DOHH2 (cell line): ENCODE measurements around the gene CKMT1A.
"Not testable (repeated sequence)": the region's sequence is repeated elsewhere in the genome, so short reads cannot be mapped to it uniquely, and the experiment has no call there.

Experiments used
- H3F3A ChIP-seq: fragments of 200-600 bp; sonication (generic), shearing (Covaris generic); 2 replicates; pipeline ENCODE4 v1.6.0; 2016; ENCODE audit warnings: antibody characterized with exemption, mild to moderate bottlenecking; ENCODE audit not compliant: control insufficient read depth, insufficient read depth
- H3K27ac ChIP-seq: fragments of 200-600 bp; sonication (generic); 2 replicates; pipeline ENCODE4 v1.5.1; 2014; ENCODE audit warnings: low read depth, mild to moderate bottlenecking, low read length, moderate library complexity
- H3K27me3 ChIP-seq: fragments of 200-600 bp; sonication (generic); 2 replicates; pipeline ENCODE4 v1.6.1; 2014; ENCODE audit warnings: mild to moderate bottlenecking, low read length, mixed read lengths; ENCODE audit not compliant: control insufficient read depth
- H3K36me3 ChIP-seq: fragments of 200-600 bp; sonication (generic); 2 replicates; pipeline ENCODE4 v1.6.1; 2014; ENCODE audit warnings: mild to moderate bottlenecking, low read length, moderate library complexity, mixed read lengths; ENCODE audit not compliant: control insufficient read depth
- H3K4me1 ChIP-seq: fragments of 200-600 bp; sonication (generic); 2 replicates; pipeline ENCODE4 v1.6.1; 2014; ENCODE audit warnings: mild to moderate bottlenecking, low read length, mixed read lengths; ENCODE audit not compliant: control insufficient read depth
- H3K4me2 ChIP-seq: fragments of 200-600 bp; sonication (generic); 2 replicates; pipeline ENCODE4 v1.6.0; 2014; ENCODE audit warnings: mild to moderate bottlenecking, low read length, moderate library complexity
- H3K4me3 ChIP-seq: fragments of 200-600 bp; sonication (generic); 2 replicates; pipeline ENCODE4 v1.5.1; 2014; ENCODE audit warnings: mild to moderate bottlenecking, low read length, mixed read lengths
- H3K79me2 ChIP-seq: fragments of 200-600 bp; sonication (generic); 2 replicates; pipeline ENCODE4 v1.6.1; 2014; ENCODE audit warnings: mild to moderate bottlenecking, low read length, mixed read lengths; ENCODE audit not compliant: control insufficient read depth
- H3K9me2 ChIP-seq: fragments of 200-600 bp; sonication (generic); replicated peaks from 2 replicates; pipeline ENCODE4 v1.6.1; 2014; ENCODE audit warnings: mild to moderate bottlenecking, low read length, mixed read lengths; ENCODE audit not compliant: control insufficient read depth
- H3K9me3 ChIP-seq: fragments of 200-600 bp; sonication (generic); 2 replicates; pipeline ENCODE4 v1.6.1; 2014; ENCODE audit warnings: antibody characterized with exemption, low read length, mixed read lengths; ENCODE audit not compliant: control insufficient read depth, insufficient read depth
- H4K20me1 ChIP-seq: fragments of 200-600 bp; sonication (generic); 2 replicates; pipeline ENCODE4 v1.6.0; 2014; ENCODE audit warnings: low read depth, mild to moderate bottlenecking, antibody characterized with exemption, low read length, moderate library complexity; ENCODE audit not compliant: control insufficient read depth, insufficient read depth
- CTCF ChIP-seq: fragments of 200-600 bp; sonication (generic); IDR thresholded peaks from one replicate; pipeline ENCODE4 v1.5.1; 2014; ENCODE audit warnings: antibody characterized with exemption, mild to moderate bottlenecking, low read depth, low read length; ENCODE audit not compliant: poor library complexity, severe bottlenecking
- EZH2phosphoT487 ChIP-seq: fragments of 200-600 bp; sonication (generic); IDR thresholded peaks from 2 replicates; pipeline ENCODE4 v1.6.1; 2017; ENCODE audit warnings: borderline replicate concordance, mild to moderate bottlenecking, antibody characterized with exemption, low read length, moderate library complexity, mixed read lengths

The CKMT1A gene

GRCh38 chr15:43693148-43694022 is at the start of gene CKMT1A:
Gene CKMT1A, plus strand, starts transcription at chr15:43693859. Its CDS starts 192 bp downstream, at chr15:43694051.
- H3K27me3 ChIP-seq = not testable (repeated sequence)

GRCh38 chr15:43648649-43649429 is 44.8 kb upstream of the CKMT1A start, which contains the start of gene CATSPER2:
Gene CATSPER2, minus strand, starts transcription at chr15:43648844. Its CDS starts 783 bp downstream, at chr15:43648061.
- no peak within 1 kb of the TSS for H3K4me2 ChIP-seq
- no peaks in the 10 kb centered on the region for H3K27me3 ChIP-seq
- no peaks in the 10 kb centered on the region for H3F3A ChIP-seq
- no peaks in the 10 kb centered on the region for H3K4me1 ChIP-seq
- no peaks in the 10 kb centered on the region for H4K20me1 ChIP-seq
- no peaks in the 10 kb centered on the region for H3K9me2 ChIP-seq
- H3K27ac ChIP-seq = no peak within 1 kb of the TSS
- TF ChIP-seq EZH2phosphoT487 (no peak), CTCF (no peak)
- H3K79me2 ChIP-seq = no peaks in the 10 kb centered on the region
- H3K4me3 ChIP-seq = no peak within 1 kb of the TSS
- no peaks in the 10 kb centered on the region for H3K9me3 ChIP-seq
- H3K36me3 ChIP-seq = no peaks in the 10 kb centered on the region

More at GRCh38 chr15:43693148-43694022, at the start of gene CKMT1A:
- H3K4me2 ChIP-seq, H3F3A ChIP-seq, H3K4me1 ChIP-seq, H3K79me2 ChIP-seq, H3K36me3 ChIP-seq, H3K27ac ChIP-seq, H3K9me3 ChIP-seq, H3K9me2 ChIP-seq, H3K4me3 ChIP-seq, H4K20me1 ChIP-seq: not testable (repeated sequence)

- not testable (repeated sequence) for H3K27me3 ChIP-seq, H3F3A ChIP-seq, H3K4me3 ChIP-seq
Observed at GRCh38 chr15:43649430-43649926, 44.2 kb upstream of the CKMT1A start.

GRCh38 chr15:43659727-43660126 is 33.9 kb upstream of the CKMT1A start:
- H3K9me3 ChIP-seq, H4K20me1 ChIP-seq, H3K27me3 ChIP-seq, H3K9me2 ChIP-seq, H3K4me2 ChIP-seq, H3K36me3 ChIP-seq, H3K4me1 ChIP-seq, H3F3A ChIP-seq, H3K4me3 ChIP-seq, H3K27ac ChIP-seq, H3K79me2 ChIP-seq: not testable (repeated sequence)

More at GRCh38 chr15:43649430-43649926, 44.2 kb upstream of the CKMT1A start:
- not testable (repeated sequence) for H3K27ac ChIP-seq, H3K4me1 ChIP-seq, H4K20me1 ChIP-seq, H3K79me2 ChIP-seq, H3K4me2 ChIP-seq, H3K9me3 ChIP-seq, H3K36me3 ChIP-seq, H3K9me2 ChIP-seq

- H4K20me1 ChIP-seq, H3K27me3 ChIP-seq, H3K4me2 ChIP-seq, H3K9me2 ChIP-seq, H3F3A ChIP-seq, H3K36me3 ChIP-seq, H3K4me1 ChIP-seq, H3K27ac ChIP-seq, H3K9me3 ChIP-seq, H3K4me3 ChIP-seq, H3K79me2 ChIP-seq: not testable (repeated sequence)
Observed at GRCh38 chr15:43662293-43662692, 31.4 kb upstream of the CKMT1A start.

GRCh38 chr15:43663333-43663732 is 30.3 kb upstream of the CKMT1A start:
- H3K27ac ChIP-seq, H3K27me3 ChIP-seq, H4K20me1 ChIP-seq, H3K4me1 ChIP-seq, H3K4me2 ChIP-seq, H3F3A ChIP-seq, H3K9me3 ChIP-seq, H3K4me3 ChIP-seq, H3K9me2 ChIP-seq, H3K79me2 ChIP-seq, H3K36me3 ChIP-seq: not testable (repeated sequence)

- not testable (repeated sequence) for H4K20me1 ChIP-seq, H3K4me1 ChIP-seq, H3K4me3 ChIP-seq, H3K4me2 ChIP-seq, H3F3A ChIP-seq, H3K79me2 ChIP-seq, H3K9me3 ChIP-seq, H3K27ac ChIP-seq, H3K27me3 ChIP-seq, H3K36me3 ChIP-seq, H3K9me2 ChIP-seq
Observed at GRCh38 chr15:43666177-43666576, 27.5 kb upstream of the CKMT1A start.
